HL-60 (cell line): ENCODE measurements around the gene COX14.

Source experiments
- CTCF ChIP-seq: IDR thresholded peaks from one replicate; pipeline ENCODE4 v1.5.1; 2011; ENCODE audit warnings: low read length, control low read depth, inconsistent platforms; ENCODE audit not compliant: insufficient read depth
- REST ChIP-seq: IDR thresholded peaks from 2 replicates; pipeline ENCODE4 v1.6.1; 2012; ENCODE audit warnings: low read depth; ENCODE audit not compliant: insufficient replicate concordance

GRCh38 chr12:50104417-50105366 is 7.3 kb upstream of the COX14 start:
- TF ChIP-seq CTCF (no peak), REST (no peak)
